H1 (cell line): ENCODE results near the gene MYD88. TPM values are rescaled to one million over a fixed set of nuclear protein-coding genes. Genes with fewer than 3 reads are reported as not detected.

Experiments
- ASH2L ChIP-seq: fragments of 200-600, 300-600 bp; sonication (generic); IDR thresholded peaks from one replicate; pipeline ENCODE4 v1.7.1; 2017; ENCODE audit warnings: low read length
- CHD2 ChIP-seq: IDR thresholded peaks from 2 replicates; pipeline ENCODE4 v1.6.1; 2012; ENCODE audit warnings: low read length, improper control_type of control experiment
- CREB1 ChIP-seq: IDR thresholded peaks from 2 replicates; pipeline ENCODE4 v1.6.1; 2012; ENCODE audit warnings: inconsistent platforms
- GTF2F1 ChIP-seq: IDR thresholded peaks from 2 replicates; pipeline ENCODE4 v1.6.1; 2012; ENCODE audit warnings: low read depth, low read length, improper control_type of control experiment, borderline replicate concordance
- POLR2A ChIP-seq, 2 experiments: IDR thresholded peaks; 1 replicate in 1 of 2; 2 replicates in 1 of 2; pipeline ENCODE4 v1.6.1; 2011; ENCODE audit warnings: low read depth in 2 of 2, low read length in 2 of 2, mild to moderate bottlenecking in 2 of 2; ENCODE audit errors: control extremely low read depth in 1 of 2
- POU5F1 ChIP-seq: IDR thresholded peaks from 2 replicates; pipeline ENCODE4 v1.6.1; 2011; ENCODE audit warnings: low read depth, mild to moderate bottlenecking, low read length, moderate library complexity
- SP2 ChIP-seq: IDR thresholded peaks from 2 replicates; pipeline ENCODE4 v1.6.1; 2012; ENCODE audit warnings: mild to moderate bottlenecking, low read length, inconsistent platforms
- TCF12 ChIP-seq: IDR thresholded peaks from 2 replicates; pipeline ENCODE4 v1.6.1; 2011; ENCODE audit warnings: low read depth, mild to moderate bottlenecking, low read length
- ZNF274 ChIP-seq: IDR thresholded peaks from 2 replicates; pipeline ENCODE4 v1.7.0; 2012; ENCODE audit warnings: low read length, borderline replicate concordance; ENCODE audit errors: extremely low read depth
- polyA plus RNA-seq, 7 experiments: library from polyadenylated mRNA; depleted of rRNA in 3 of 7; stranded (reverse) in 5 of 7; unstranded in 2 of 7; fragments of >200 nt in 5 of 7; fragments of 200-250 nt in 2 of 7; gene quantifications; 1 replicate in 5 of 7; 2 replicates in 1 of 7; 4 replicates in 1 of 7; pipeline versions ENCODE4 v1.2.1 to v1.2.3, GENCODE V29; 2011 to 2013; ENCODE audit warnings: missing spikeins in 2 of 7, mixed read lengths in 2 of 7
- total RNA-seq: library from RNA; stranded (reverse); fragmentation: NEBNext Ultra II Directional; extraction: Animal tissue kit (Norgen Biotek cat#: 25700); gene quantifications from 2 replicates; pipeline ENCODE4 v1.2.1, GENCODE V29; 2021
- TF ChIP-seq, protein P1 (sequence below): fragments of 300-600 bp; sonication (generic); IDR thresholded peaks from 2 replicates; pipeline ENCODE4 v1.7.1; 2012; ENCODE audit warnings: low read length, moderate library complexity, mild to moderate bottlenecking, inconsistent platforms; ENCODE audit not compliant: insufficient replicate concordance
- TF ChIP-seq, protein P2 (sequence below): IDR thresholded peaks from 2 replicates; pipeline ENCODE4 v1.6.1; 2012; ENCODE audit warnings: inconsistent platforms

MYD88 gene
- total and polyA plus RNA-seq, 2 of the 8 experiments (the other 6 are each of a cell fraction or from before 2014, with no cell fraction given), result 22.1 to 22.5 TPM

DNA sequence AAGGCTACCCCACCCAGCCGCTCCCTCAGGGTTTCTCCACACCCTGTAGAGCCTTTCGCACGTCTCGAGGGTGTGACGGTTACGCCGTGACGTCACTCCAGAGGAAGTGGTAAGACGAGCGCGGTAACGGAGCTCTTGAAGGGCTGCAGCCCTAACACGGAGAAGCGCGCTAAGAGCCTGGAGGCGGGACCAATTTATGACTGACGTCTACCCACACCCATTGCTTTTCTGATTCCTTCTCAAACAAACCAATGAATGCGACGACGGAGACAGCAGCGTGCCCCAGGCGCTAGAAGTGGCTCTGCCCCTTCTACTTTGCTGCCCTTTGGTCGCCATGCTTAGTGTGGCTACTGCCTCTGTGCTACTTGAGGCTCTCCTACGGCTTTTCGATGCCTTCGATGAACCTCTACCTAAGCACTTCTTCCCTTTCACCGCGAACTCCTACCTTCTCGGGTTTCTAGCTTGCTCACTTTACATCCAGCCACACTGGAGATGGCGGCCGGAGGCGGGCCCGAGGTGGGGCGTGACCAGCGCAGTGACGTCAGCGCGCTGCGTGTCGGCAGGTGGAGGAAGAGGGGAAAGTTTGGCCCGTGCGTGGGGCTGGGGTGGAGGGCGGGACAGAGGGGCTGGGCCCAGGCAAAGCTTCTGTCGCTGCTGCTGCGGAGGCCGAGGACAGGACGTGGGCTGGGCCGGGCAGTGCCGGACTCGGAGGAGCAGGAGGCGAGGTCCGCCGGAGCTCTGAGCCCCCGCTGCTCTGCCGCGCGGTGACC lies 26.7 kb downstream of the MYD88 start, which contains the start of gene OXSR1 (continued):
- TF ChIP-seq TCF12 (no peak), GTF2F1 (no peak), POLR2A (IDR thresholded peaks at IDR 0.05; ENCODE audit: control extremely low read depth in 1 of 2, low read depth in 2 of 2, low read length in 2 of 2) (peak; percentile 77), CREB1 (peak; percentile 98), CHD2 (peak; percentile 79), ASH2L (peak; percentile 76), POU5F1 (no peak), ZNF274 (no peak), SP2 (peak; percentile 50)
- TF ChIP-seq, protein P1, sequence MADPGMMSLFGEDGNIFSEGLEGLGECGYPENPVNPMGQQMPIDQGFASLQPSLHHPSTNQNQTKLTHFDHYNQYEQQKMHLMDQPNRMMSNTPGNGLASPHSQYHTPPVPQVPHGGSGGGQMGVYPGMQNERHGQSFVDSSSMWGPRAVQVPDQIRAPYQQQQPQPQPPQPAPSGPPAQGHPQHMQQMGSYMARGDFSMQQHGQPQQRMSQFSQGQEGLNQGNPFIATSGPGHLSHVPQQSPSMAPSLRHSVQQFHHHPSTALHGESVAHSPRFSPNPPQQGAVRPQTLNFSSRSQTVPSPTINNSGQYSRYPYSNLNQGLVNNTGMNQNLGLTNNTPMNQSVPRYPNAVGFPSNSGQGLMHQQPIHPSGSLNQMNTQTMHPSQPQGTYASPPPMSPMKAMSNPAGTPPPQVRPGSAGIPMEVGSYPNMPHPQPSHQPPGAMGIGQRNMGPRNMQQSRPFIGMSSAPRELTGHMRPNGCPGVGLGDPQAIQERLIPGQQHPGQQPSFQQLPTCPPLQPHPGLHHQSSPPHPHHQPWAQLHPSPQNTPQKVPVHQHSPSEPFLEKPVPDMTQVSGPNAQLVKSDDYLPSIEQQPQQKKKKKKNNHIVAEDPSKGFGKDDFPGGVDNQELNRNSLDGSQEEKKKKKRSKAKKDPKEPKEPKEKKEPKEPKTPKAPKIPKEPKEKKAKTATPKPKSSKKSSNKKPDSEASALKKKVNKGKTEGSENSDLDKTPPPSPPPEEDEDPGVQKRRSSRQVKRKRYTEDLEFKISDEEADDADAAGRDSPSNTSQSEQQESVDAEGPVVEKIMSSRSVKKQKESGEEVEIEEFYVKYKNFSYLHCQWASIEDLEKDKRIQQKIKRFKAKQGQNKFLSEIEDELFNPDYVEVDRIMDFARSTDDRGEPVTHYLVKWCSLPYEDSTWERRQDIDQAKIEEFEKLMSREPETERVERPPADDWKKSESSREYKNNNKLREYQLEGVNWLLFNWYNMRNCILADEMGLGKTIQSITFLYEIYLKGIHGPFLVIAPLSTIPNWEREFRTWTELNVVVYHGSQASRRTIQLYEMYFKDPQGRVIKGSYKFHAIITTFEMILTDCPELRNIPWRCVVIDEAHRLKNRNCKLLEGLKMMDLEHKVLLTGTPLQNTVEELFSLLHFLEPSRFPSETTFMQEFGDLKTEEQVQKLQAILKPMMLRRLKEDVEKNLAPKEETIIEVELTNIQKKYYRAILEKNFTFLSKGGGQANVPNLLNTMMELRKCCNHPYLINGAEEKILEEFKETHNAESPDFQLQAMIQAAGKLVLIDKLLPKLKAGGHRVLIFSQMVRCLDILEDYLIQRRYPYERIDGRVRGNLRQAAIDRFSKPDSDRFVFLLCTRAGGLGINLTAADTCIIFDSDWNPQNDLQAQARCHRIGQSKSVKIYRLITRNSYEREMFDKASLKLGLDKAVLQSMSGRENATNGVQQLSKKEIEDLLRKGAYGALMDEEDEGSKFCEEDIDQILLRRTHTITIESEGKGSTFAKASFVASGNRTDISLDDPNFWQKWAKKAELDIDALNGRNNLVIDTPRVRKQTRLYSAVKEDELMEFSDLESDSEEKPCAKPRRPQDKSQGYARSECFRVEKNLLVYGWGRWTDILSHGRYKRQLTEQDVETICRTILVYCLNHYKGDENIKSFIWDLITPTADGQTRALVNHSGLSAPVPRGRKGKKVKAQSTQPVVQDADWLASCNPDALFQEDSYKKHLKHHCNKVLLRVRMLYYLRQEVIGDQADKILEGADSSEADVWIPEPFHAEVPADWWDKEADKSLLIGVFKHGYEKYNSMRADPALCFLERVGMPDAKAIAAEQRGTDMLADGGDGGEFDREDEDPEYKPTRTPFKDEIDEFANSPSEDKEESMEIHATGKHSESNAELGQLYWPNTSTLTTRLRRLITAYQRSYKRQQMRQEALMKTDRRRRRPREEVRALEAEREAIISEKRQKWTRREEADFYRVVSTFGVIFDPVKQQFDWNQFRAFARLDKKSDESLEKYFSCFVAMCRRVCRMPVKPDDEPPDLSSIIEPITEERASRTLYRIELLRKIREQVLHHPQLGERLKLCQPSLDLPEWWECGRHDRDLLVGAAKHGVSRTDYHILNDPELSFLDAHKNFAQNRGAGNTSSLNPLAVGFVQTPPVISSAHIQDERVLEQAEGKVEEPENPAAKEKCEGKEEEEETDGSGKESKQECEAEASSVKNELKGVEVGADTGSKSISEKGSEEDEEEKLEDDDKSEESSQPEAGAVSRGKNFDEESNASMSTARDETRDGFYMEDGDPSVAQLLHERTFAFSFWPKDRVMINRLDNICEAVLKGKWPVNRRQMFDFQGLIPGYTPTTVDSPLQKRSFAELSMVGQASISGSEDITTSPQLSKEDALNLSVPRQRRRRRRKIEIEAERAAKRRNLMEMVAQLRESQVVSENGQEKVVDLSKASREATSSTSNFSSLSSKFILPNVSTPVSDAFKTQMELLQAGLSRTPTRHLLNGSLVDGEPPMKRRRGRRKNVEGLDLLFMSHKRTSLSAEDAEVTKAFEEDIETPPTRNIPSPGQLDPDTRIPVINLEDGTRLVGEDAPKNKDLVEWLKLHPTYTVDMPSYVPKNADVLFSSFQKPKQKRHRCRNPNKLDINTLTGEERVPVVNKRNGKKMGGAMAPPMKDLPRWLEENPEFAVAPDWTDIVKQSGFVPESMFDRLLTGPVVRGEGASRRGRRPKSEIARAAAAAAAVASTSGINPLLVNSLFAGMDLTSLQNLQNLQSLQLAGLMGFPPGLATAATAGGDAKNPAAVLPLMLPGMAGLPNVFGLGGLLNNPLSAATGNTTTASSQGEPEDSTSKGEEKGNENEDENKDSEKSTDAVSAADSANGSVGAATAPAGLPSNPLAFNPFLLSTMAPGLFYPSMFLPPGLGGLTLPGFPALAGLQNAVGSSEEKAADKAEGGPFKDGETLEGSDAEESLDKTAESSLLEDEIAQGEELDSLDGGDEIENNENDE, result no peak
- TF ChIP-seq, protein P2, sequence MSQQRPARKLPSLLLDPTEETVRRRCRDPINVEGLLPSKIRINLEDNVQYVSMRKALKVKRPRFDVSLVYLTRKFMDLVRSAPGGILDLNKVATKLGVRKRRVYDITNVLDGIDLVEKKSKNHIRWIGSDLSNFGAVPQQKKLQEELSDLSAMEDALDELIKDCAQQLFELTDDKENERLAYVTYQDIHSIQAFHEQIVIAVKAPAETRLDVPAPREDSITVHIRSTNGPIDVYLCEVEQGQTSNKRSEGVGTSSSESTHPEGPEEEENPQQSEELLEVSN, result peak; percentile 40
